ENCODE results near the gene CABP4. TPM values are rescaled to one million over a fixed set of nuclear protein-coding genes. Genes with fewer than 3 reads are reported as not detected.

Gene CABP4
- total and polyA plus RNA-seq, 2 donors, result 0.52 to 1.6 TPM

GRCh38 chr11:67417425-67417824 is 37.7 kb upstream of the CABP4 start:
- DNase-seq (ENCODE audit: low read depth in 6 of 9, low spot score in 9 of 9), result no peak
- WGBS, result 94% methylated on average over 12 of the region's 12 CpGs
- H3K4me3 ChIP-seq (ENCODE audit: low read length in 2 of 2), result no peak overlapping the region
- peak overlapping the region; percentile 86 to 87 for H3K27ac ChIP-seq (ENCODE audit: low read depth in 1 of 2, low read length in 1 of 2)
- H3K27me3 ChIP-seq (ENCODE audit: control insufficient read depth in 2 of 2, insufficient read depth in 1 of 2, low read length in 1 of 2), result peaks cover 0 to 9% of the 10 kb centered on the region in 2 donors
- H3K9me3 ChIP-seq (ENCODE audit: control insufficient read depth in 2 of 2, insufficient read depth in 1 of 2, low read length in 1 of 2), result peaks cover 0 to under 1% of the 10 kb centered on the region in 2 donors
- peaks cover 69 to 87% of the 10 kb centered on the region in 2 donors for H3K4me1 ChIP-seq (ENCODE audit: control insufficient read depth in 2 of 2, insufficient read depth in 2 of 2, low read length in 2 of 2)
- no peaks in the 10 kb centered on the region for H3K36me3 ChIP-seq (ENCODE audit: control insufficient read depth in 2 of 2, insufficient read depth in 2 of 2, low read length in 1 of 2)

- Histone ChIP-seq H3K4me1 (ENCODE audit: control insufficient read depth in 2 of 2, insufficient read depth in 2 of 2, low read length in 2 of 2) (peaks cover 68 to 87% of the 10 kb centered on the region in 2 donors), H3K4me3 (ENCODE audit: low read length in 2 of 2) (peak overlapping the region in 1 of 2 donors; percentile 28), H3K9me3 (ENCODE audit: control insufficient read depth in 2 of 2, insufficient read depth in 1 of 2, low read length in 1 of 2) (no peaks in the 10 kb centered on the region), H3K27me3 (ENCODE audit: control insufficient read depth in 2 of 2, insufficient read depth in 1 of 2, low read length in 1 of 2) (peaks cover 0 to 9% of the 10 kb centered on the region in 2 donors), H3K27ac (ENCODE audit: low read depth in 1 of 2, low read length in 1 of 2) (peak overlapping the region; percentile 79 to 88), H3K36me3 (ENCODE audit: control insufficient read depth in 2 of 2, insufficient read depth in 2 of 2, low read length in 1 of 2) (no peaks in the 10 kb centered on the region)
- 34% methylated on average over 26 of the region's 26 CpGs for WGBS
- peak in 1 of 9 donors; percentile 67 for DNase-seq (ENCODE audit: low read depth in 6 of 9, low spot score in 9 of 9)
Observed at GRCh38 chr11:67418476-67419281, 36.5 kb upstream of the CABP4 start.

DNA sequence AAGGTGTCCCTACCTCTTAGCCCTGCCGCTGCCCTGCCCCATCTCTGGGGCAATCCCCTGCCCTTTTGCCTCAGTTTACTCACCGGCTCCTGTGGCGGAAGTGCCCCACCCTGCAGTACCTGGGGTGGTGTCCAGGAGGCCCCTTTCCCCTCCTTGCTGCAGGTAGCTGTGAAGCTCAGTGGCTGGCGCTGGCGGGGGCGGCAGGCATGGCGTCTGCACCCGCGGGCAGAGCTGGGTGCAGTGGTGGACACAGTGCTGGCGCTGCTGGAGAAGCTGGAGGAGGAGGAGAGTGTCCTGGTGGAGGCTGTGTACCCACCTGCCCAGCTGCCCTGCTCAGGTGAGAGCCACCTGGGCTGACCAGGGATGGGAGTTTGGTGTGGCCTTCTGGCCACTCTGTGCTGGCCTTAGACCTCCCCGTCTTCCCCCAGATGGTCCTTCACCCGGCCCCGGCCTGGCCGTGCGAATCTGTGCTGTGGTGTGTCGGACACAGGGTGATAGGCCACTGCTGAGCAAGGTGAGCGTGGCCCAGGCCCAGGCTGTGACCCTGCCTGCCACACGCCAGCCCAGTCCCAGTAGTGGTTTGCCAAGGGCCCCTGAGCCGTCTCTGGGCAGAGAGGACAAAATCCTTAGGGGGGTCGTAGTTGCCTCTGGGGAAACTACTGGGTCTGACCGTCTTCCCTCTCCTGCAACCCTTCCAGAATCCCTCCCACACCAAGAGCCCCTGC is 35.7 kb upstream of the CABP4 start:
- H3K4me3 ChIP-seq (ENCODE audit: low read length in 2 of 2), result peak overlapping the region; percentile 27 to 28
- no peak for DNase-seq (ENCODE audit: low read depth in 6 of 9, low spot score in 9 of 9)
- H3K36me3 ChIP-seq (ENCODE audit: control insufficient read depth in 2 of 2, insufficient read depth in 2 of 2, low read length in 1 of 2), result no peaks in the 10 kb centered on the region
- no peaks in the 10 kb centered on the region for H3K9me3 ChIP-seq (ENCODE audit: control insufficient read depth in 2 of 2, insufficient read depth in 1 of 2, low read length in 1 of 2)
- H3K4me1 ChIP-seq (ENCODE audit: control insufficient read depth in 2 of 2, insufficient read depth in 2 of 2, low read length in 2 of 2), result peaks cover 68 to 87% of the 10 kb centered on the region in 2 donors
- peak overlapping the region; percentile 79 to 88 for H3K27ac ChIP-seq (ENCODE audit: low read depth in 1 of 2, low read length in 1 of 2)
- peaks cover 0 to 9% of the 10 kb centered on the region in 2 donors for H3K27me3 ChIP-seq (ENCODE audit: control insufficient read depth in 2 of 2, insufficient read depth in 1 of 2, low read length in 1 of 2)
- 87% methylated on average over 21 of the region's 21 CpGs for WGBS

GRCh38 chr11:67420147-67420645 is 35.0 kb upstream of the CABP4 start:
- H3K4me3 ChIP-seq (ENCODE audit: low read length in 2 of 2), result peak overlapping the region; percentile 27 to 72
- H3K4me1 ChIP-seq (ENCODE audit: control insufficient read depth in 2 of 2, insufficient read depth in 2 of 2, low read length in 2 of 2), result peaks cover 62 to 85% of the 10 kb centered on the region in 2 donors
- H3K9me3 ChIP-seq (ENCODE audit: control insufficient read depth in 2 of 2, insufficient read depth in 1 of 2, low read length in 1 of 2), result no peaks in the 10 kb centered on the region
- no peaks in the 10 kb centered on the region for H3K36me3 ChIP-seq (ENCODE audit: control insufficient read depth in 2 of 2, insufficient read depth in 2 of 2, low read length in 1 of 2)
- peaks cover 0 to 5% of the 10 kb centered on the region in 2 donors for H3K27me3 ChIP-seq (ENCODE audit: control insufficient read depth in 2 of 2, insufficient read depth in 1 of 2, low read length in 1 of 2)
- DNase-seq (ENCODE audit: low read depth in 6 of 9, low spot score in 9 of 9), result peak in 1 of 9 donors; percentile 22
- peak overlapping the region in 1 of 2 donors; percentile 93 for H3K27ac ChIP-seq (ENCODE audit: low read depth in 1 of 2, low read length in 1 of 2)
- 41% methylated on average over 15 of the region's 15 CpGs for WGBS

- Histone ChIP-seq H3K27ac (ENCODE audit: low read depth in 1 of 2, low read length in 1 of 2) (peak overlapping the region; percentile 75 to 93), H3K4me1 (ENCODE audit: control insufficient read depth in 2 of 2, insufficient read depth in 2 of 2, low read length in 2 of 2) (peaks cover 57 to 81% of the 10 kb centered on the region in 2 donors), H3K36me3 (ENCODE audit: control insufficient read depth in 2 of 2, insufficient read depth in 2 of 2, low read length in 1 of 2) (no peaks in the 10 kb centered on the region), H3K27me3 (ENCODE audit: control insufficient read depth in 2 of 2, insufficient read depth in 1 of 2, low read length in 1 of 2) (peaks cover 0 to 3% of the 10 kb centered on the region in 2 donors), H3K9me3 (ENCODE audit: control insufficient read depth in 2 of 2, insufficient read depth in 1 of 2, low read length in 1 of 2) (no peaks in the 10 kb centered on the region), H3K4me3 (ENCODE audit: low read length in 2 of 2) (peak overlapping the region; percentile 27 to 72)
- peak in 8 of 9 donors; percentile 83 to 96 (median 94) for DNase-seq (ENCODE audit: low read depth in 6 of 9, low spot score in 9 of 9)
- under 1% methylated on average over 97 of the region's 97 CpGs for WGBS
Observed at GRCh38 chr11:67420646-67421429, 34.3 kb upstream of the CABP4 start.

DNA sequence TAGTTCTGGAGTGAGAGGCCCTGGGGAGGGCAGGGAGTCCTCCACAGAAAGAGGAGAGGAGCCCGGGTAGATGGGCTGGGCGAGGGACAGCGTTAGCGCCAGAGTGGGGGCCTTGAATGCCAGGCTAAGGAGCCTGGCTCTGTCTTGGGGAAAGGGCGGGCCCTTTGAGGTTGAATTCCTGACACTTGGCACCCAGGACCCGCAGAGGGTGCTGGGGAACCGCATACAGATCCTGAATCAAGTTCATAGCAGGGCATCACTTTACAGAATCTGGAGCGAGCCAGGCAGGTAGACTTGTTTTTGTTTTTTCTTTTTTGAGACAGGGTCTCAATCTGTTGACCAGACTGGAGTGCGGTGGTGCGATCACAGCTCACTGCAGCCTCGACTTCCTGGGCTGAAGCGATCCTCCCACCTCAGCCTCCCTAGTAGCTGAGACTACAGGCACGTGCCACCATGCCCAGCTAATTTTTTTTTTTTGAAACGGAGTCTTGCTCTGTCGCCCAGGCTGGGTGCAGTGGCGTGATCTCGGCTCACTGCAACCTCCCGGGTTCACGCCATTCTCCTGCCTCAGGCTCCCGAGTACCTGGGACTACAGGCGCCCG is 33.6 kb upstream of the CABP4 start:
- DNase-seq (ENCODE audit: low read depth in 6 of 9, low spot score in 9 of 9), result no peak
- Histone ChIP-seq H3K4me1 (ENCODE audit: control insufficient read depth in 2 of 2, insufficient read depth in 2 of 2, low read length in 2 of 2) (peaks cover 50 to 74% of the 10 kb centered on the region in 2 donors), H3K9me3 (ENCODE audit: control insufficient read depth in 2 of 2, insufficient read depth in 1 of 2, low read length in 1 of 2) (no peaks in the 10 kb centered on the region), H3K27me3 (ENCODE audit: control insufficient read depth in 2 of 2, insufficient read depth in 1 of 2, low read length in 1 of 2) (no peaks in the 10 kb centered on the region), H3K4me3 (ENCODE audit: low read length in 2 of 2) (peak overlapping the region in 1 of 2 donors; percentile 72), H3K36me3 (ENCODE audit: control insufficient read depth in 2 of 2, insufficient read depth in 2 of 2, low read length in 1 of 2) (no peaks in the 10 kb centered on the region), H3K27ac (ENCODE audit: low read depth in 1 of 2, low read length in 1 of 2) (peak overlapping the region; percentile 75 to 81)
- 83% methylated on average over 22 of the region's 22 CpGs for WGBS

DNA sequence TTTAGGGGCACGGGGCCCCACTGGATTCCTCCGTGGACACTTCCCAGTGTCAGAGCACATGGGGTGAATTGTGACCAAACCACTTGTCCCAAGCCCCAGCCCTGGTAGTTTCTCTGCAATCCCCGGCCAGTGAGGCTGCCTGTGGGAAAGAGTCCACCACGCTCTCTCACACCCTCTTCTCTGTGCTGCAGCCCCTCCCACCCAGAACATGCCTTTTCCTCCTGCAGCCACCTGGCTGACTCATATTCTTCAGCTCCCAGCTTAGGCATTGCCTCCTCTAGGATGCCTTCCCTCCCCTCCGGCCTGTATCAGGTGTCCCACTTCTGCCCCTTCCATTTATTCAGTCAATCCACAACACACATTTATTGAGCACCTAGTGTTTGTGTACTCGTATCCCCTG is 32.3 kb upstream of the CABP4 start:
- peaks cover 0 to 7% of the 10 kb centered on the region in 2 donors for H3K9me3 ChIP-seq (ENCODE audit: control insufficient read depth in 2 of 2, insufficient read depth in 1 of 2, low read length in 1 of 2)
- peak in 1 of 9 donors; percentile 55 for DNase-seq (ENCODE audit: low read depth in 6 of 9, low spot score in 9 of 9)
- H3K36me3 ChIP-seq (ENCODE audit: control insufficient read depth in 2 of 2, insufficient read depth in 2 of 2, low read length in 1 of 2), result no peaks in the 10 kb centered on the region
- WGBS, result 78% methylated on average over 6 of the region's 6 CpGs
- no peaks in the 10 kb centered on the region for H3K27me3 ChIP-seq (ENCODE audit: control insufficient read depth in 2 of 2, insufficient read depth in 1 of 2, low read length in 1 of 2)
- H3K27ac ChIP-seq (ENCODE audit: low read depth in 1 of 2, low read length in 1 of 2), result peak overlapping the region in 1 of 2 donors; percentile 55
- H3K4me3 ChIP-seq (ENCODE audit: low read length in 2 of 2), result no peak overlapping the region
- H3K4me1 ChIP-seq (ENCODE audit: control insufficient read depth in 2 of 2, insufficient read depth in 2 of 2, low read length in 2 of 2), result peaks cover 41 to 67% of the 10 kb centered on the region in 2 donors

GRCh38 chr11:67423466-67423865 is 31.7 kb upstream of the CABP4 start:
- no peaks in the 10 kb centered on the region for H3K27me3 ChIP-seq (ENCODE audit: control insufficient read depth in 2 of 2, insufficient read depth in 1 of 2, low read length in 1 of 2)
- 98% methylated on average over 13 of the region's 13 CpGs for WGBS

More at GRCh38 chr11:67423466-67423865, 31.7 kb upstream of the CABP4 start:
- Histone ChIP-seq H3K4me3 (ENCODE audit: low read length in 2 of 2) (no peak overlapping the region), H3K27ac (ENCODE audit: low read depth in 1 of 2, low read length in 1 of 2) (peak overlapping the region in 1 of 2 donors; percentile 55), H3K4me1 (ENCODE audit: control insufficient read depth in 2 of 2, insufficient read depth in 2 of 2, low read length in 2 of 2) (peaks cover 37 to 62% of the 10 kb centered on the region in 2 donors), H3K9me3 (ENCODE audit: control insufficient read depth in 2 of 2, insufficient read depth in 1 of 2, low read length in 1 of 2) (peaks cover 0 to 7% of the 10 kb centered on the region in 2 donors), H3K36me3 (ENCODE audit: control insufficient read depth in 2 of 2, insufficient read depth in 2 of 2, low read length in 1 of 2) (no peaks in the 10 kb centered on the region)
- DNase-seq (ENCODE audit: low read depth in 6 of 9, low spot score in 9 of 9), result no peak
